ENCODE measurements around the gene PSME2. TPM values are rescaled to one million over a fixed set of nuclear protein-coding genes. Genes with fewer than 3 reads are reported as not detected.

The PSME2 gene
- total and polyA plus RNA-seq, 9 of the 15 experiments (the other 6 are each of a cell fraction or from before 2014, with no cell fraction given) = 111 to 579 (median 159) TPM

GRCh38 chr14:24113801-24114531, 32.4 kb downstream of the PSME2 start (continued):
- no peak for TF ChIP-seq FOXK1 (CRISPR knock-in tag; IDR thresholded peaks at IDR 0.05; ENCODE audit: borderline replicate concordance)
- TF ChIP-seq BRF1 (IDR thresholded peaks at IDR 0.05; ENCODE audit: borderline replicate concordance, extremely low read depth, insufficient read length) = no peak
- TF ChIP-seq TRIM28 (IDR thresholded peaks at IDR 0.05) = no peak; the same call in none of the 2 replicates
- TF ChIP-seq NUFIP1 (IDR thresholded peaks at IDR 0.05; ENCODE audit: partially characterized antibody) = no peak
- no peak for TF ChIP-seq STAG1 (CRISPR knock-in tag; IDR thresholded peaks at IDR 0.05; ENCODE audit: borderline replicate concordance)
- TF ChIP-seq PTBP1 (IDR thresholded peaks at IDR 0.05; ENCODE audit: low read depth, low read length) = no peak
- TF ChIP-seq MNT (conservative IDR thresholded peaks at IDR 0.05) = no peak; a peak in 1 of 4 replicates
- TF ChIP-seq RFX7 (CRISPR knock-in tag; IDR thresholded peaks at IDR 0.05) = no peak
- peak; percentile 86 for TF ChIP-seq TBP (optimal IDR thresholded peaks at IDR 0.05; ENCODE audit: low read depth, low read length)
- peak; percentile 10; the same call in 1 of the 2 replicates for TF ChIP-seq GMEB1 (CRISPR knock-in tag; IDR thresholded peaks at IDR 0.05)
- TF ChIP-seq NFIC (IDR thresholded peaks at IDR 0.05) = peak; percentile 4; the same call in 1 of the 2 replicates
- TF ChIP-seq EWSR1 (IDR thresholded peaks at IDR 0.05; ENCODE audit: borderline replicate concordance, low read depth, partially characterized antibody) = no peak
- TF ChIP-seq ZNF584 (CRISPR knock-in tag; IDR thresholded peaks at IDR 0.05; ENCODE audit: low read depth) = no peak
- TF ChIP-seq MTF1 (CRISPR knock-in tag; IDR thresholded peaks at IDR 0.05; ENCODE audit: borderline replicate concordance) = no peak
- TF ChIP-seq RAD51 (IDR thresholded peaks at IDR 0.05; ENCODE audit: borderline replicate concordance, low read depth) = no peak
- TF ChIP-seq RNF2 (IDR thresholded peaks at IDR 0.05) = peak; percentile 31; the same call in 1 of the 2 replicates
- no peak for TF ChIP-seq ARHGAP35 (IDR thresholded peaks at IDR 0.05; ENCODE audit: partially characterized antibody)

Data from K562 (cell line).